ENCODE measurements around the gene OR10K2. TPM values are rescaled to one million over a fixed set of nuclear protein-coding genes. Genes with fewer than 3 reads are reported as not detected.
"Not testable (repeated sequence)": the region's sequence is repeated elsewhere in the genome, so short reads cannot be mapped to it uniquely, and the experiment has no call there.

The OR10K2 gene
- total and polyA plus RNA-seq, 2 donors (not counting 3 experiments of a cell fraction or from before 2014, with no cell fraction given), result not detected

DNA sequence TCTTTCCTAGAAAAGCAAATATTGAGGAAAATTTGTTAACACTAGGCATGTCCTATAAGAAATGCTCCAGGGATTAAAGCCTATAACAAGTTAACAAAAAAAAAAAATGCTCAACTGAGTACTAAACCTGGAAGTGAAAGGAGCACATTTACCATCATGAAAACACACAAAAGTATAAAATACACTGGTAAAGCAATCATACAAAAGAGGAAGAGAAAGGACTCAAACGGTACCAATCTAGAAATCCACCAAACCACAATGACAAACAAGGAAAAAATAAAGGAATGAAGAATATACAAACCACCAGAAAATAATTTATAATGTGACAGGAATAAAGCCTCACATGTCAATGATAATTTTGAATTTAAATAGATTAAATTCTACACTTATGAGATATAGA lies 51.2 kb downstream of the OR10K2 start:
- FAIRE-seq, result no peak
- POLR2A ChIA-PET, result no interaction called here

DNA sequence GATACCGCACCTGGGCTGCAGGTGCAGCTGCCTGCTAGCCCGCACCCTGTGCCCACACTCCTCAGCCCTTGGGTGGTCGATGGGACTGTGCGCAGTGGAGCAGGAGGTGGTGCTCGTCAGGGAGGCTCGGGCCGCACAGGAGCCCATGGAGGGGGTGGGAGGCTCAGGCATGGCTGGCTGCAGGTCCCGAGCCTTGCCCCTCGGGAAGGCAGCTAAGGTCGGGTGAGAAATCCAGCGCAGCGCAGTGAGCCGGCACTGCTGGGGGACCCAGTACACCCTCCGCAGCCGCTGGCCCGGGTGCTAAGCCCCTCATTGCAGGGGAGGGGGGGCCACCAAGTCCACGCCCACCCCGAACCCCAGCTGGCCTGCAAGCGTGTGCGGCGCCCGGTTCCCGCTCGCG lies 51.9 kb downstream of the OR10K2 start:
- H3K4me2 ChIP-seq (ENCODE audit: insufficient read depth, low read length); H3K79me2 ChIP-seq (ENCODE audit: control insufficient read depth, insufficient read depth, low read length); H3K27ac ChIP-seq (ENCODE audit: insufficient read depth, low read depth, low read length); H3K9ac ChIP-seq (replicated peaks; ENCODE audit: extremely low read depth, insufficient read depth, low read length); POLR2A ChIA-PET; FAIRE-seq; H4K20me1 ChIP-seq (replicated peaks; ENCODE audit: control insufficient read depth, extremely low read depth, insufficient read depth, low read length); H3K4me1 ChIP-seq (ENCODE audit: control insufficient read depth, extremely low read depth, insufficient read depth, low read length); dilution Hi-C loops (cut with MboI; ENCODE audit: extremely low pct_ligation_motif_present, low sequenced_read_pairs); intact Hi-C loops (cut with micrococcal nuclease); H3K9me3 ChIP-seq (replicated peaks; ENCODE audit: control insufficient read depth, insufficient read depth, low read length); H3K36me3 ChIP-seq (ENCODE audit: control insufficient read depth in 2 of 2, extremely low read depth in 1 of 2, insufficient read depth in 2 of 2, low read length in 2 of 2); H3K27me3 ChIP-seq (ENCODE audit: control insufficient read depth in 2 of 2, insufficient read depth in 2 of 2, low read length in 2 of 2); H2AFZ ChIP-seq (ENCODE audit: low read depth, low read length); DNase-seq (ENCODE audit: low read depth, low spot score); BruUV-seq (replicated peaks); H3K4me3 ChIP-seq (replicated peaks in 1 of 3; ENCODE audit: insufficient read depth in 1 of 3, low read depth in 1 of 3, low read length in 3 of 3); CTCF ChIA-PET; H3K9me1 ChIP-seq (replicated peaks; ENCODE audit: control insufficient read depth, extremely low read depth, insufficient read depth, low read length): not testable (repeated sequence)

More for the DNA sequence above, 51.2 kb downstream of the OR10K2 start:
- Histone ChIP-seq H3K9me1 (replicated peaks; ENCODE audit: control insufficient read depth, extremely low read depth, insufficient read depth, low read length) (no peaks in the 10 kb centered on the region), H3K4me3 (replicated peaks in 1 of 3; ENCODE audit: insufficient read depth in 1 of 3, low read depth in 1 of 3, low read length in 3 of 3) (no peak overlapping the region), H3K36me3 (ENCODE audit: control insufficient read depth in 2 of 2, extremely low read depth in 1 of 2, insufficient read depth in 2 of 2, low read length in 2 of 2) (no peaks in the 10 kb centered on the region), H2AFZ (ENCODE audit: low read depth, low read length) (no peak overlapping the region), H3K27ac (ENCODE audit: insufficient read depth, low read depth, low read length) (no peak overlapping the region), H3K9me3 (replicated peaks; ENCODE audit: control insufficient read depth, insufficient read depth, low read length) (no peaks in the 10 kb centered on the region), H3K4me2 (ENCODE audit: insufficient read depth, low read length) (no peak overlapping the region), H3K79me2 (ENCODE audit: control insufficient read depth, insufficient read depth, low read length) (no peaks in the 10 kb centered on the region), H4K20me1 (replicated peaks; ENCODE audit: control insufficient read depth, extremely low read depth, insufficient read depth, low read length) (no peaks in the 10 kb centered on the region), H3K9ac (replicated peaks; ENCODE audit: extremely low read depth, insufficient read depth, low read length) (no peak overlapping the region), H3K27me3 (ENCODE audit: control insufficient read depth in 2 of 2, insufficient read depth in 2 of 2, low read length in 2 of 2) (no peaks in the 10 kb centered on the region), H3K4me1 (ENCODE audit: control insufficient read depth, extremely low read depth, insufficient read depth, low read length) (no peaks in the 10 kb centered on the region)
- intact Hi-C loops (cut with micrococcal nuclease) (no loop called here), dilution Hi-C loops (cut with MboI; ENCODE audit: extremely low pct_ligation_motif_present, low sequenced_read_pairs) (no loop called here)
- CTCF ChIA-PET, result no interaction called here
- BruUV-seq (replicated peaks), result no TSS peak
- TF ChIP-seq, protein P1, sequence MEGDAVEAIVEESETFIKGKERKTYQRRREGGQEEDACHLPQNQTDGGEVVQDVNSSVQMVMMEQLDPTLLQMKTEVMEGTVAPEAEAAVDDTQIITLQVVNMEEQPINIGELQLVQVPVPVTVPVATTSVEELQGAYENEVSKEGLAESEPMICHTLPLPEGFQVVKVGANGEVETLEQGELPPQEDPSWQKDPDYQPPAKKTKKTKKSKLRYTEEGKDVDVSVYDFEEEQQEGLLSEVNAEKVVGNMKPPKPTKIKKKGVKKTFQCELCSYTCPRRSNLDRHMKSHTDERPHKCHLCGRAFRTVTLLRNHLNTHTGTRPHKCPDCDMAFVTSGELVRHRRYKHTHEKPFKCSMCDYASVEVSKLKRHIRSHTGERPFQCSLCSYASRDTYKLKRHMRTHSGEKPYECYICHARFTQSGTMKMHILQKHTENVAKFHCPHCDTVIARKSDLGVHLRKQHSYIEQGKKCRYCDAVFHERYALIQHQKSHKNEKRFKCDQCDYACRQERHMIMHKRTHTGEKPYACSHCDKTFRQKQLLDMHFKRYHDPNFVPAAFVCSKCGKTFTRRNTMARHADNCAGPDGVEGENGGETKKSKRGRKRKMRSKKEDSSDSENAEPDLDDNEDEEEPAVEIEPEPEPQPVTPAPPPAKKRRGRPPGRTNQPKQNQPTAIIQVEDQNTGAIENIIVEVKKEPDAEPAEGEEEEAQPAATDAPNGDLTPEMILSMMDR (IDR thresholded peaks at IDR 0.05; ENCODE audit: extremely low read depth in 1 of 2, insufficient read depth in 1 of 2, low read depth in 1 of 2, low read length in 2 of 2), result no peak
- TF ChIP-seq POLR2AphosphoS5 (IDR thresholded peaks at IDR 0.05; ENCODE audit: insufficient read depth, low read depth, low read length) (no peak), POLR2A (IDR thresholded peaks at IDR 0.05; ENCODE audit: low read depth, low read length) (no peak), GATA2 (IDR thresholded peaks at IDR 0.05; ENCODE audit: insufficient read depth, insufficient read length, low read depth, low read length) (no peak), EZH2 (IDR thresholded peaks at IDR 0.05; ENCODE audit: borderline replicate concordance, low read depth, low read length, severe bottlenecking) (no peak), MYC (IDR thresholded peaks at IDR 0.05; ENCODE audit: low read depth, low read length) (no peak), JUN (IDR thresholded peaks at IDR 0.05; ENCODE audit: borderline replicate concordance, insufficient read depth, insufficient read length, low read depth) (no peak), FOS (IDR thresholded peaks at IDR 0.05; ENCODE audit: borderline replicate concordance, insufficient read depth, low read length) (no peak)
- TF ChIP-seq, protein P2, sequence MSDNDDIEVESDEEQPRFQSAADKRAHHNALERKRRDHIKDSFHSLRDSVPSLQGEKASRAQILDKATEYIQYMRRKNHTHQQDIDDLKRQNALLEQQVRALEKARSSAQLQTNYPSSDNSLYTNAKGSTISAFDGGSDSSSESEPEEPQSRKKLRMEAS (IDR thresholded peaks at IDR 0.05; ENCODE audit: insufficient read depth, insufficient read length), result no peak
- DNase-seq (ENCODE audit: low read depth, low spot score), result no peak
